ENCODE data around the gene TRAM2.

The TRAM2 gene

GRCh38 chr6:52550014-52550575 lies 26.8 kb downstream of the TRAM2 start:
- DNase-seq (ENCODE audit: low read depth): no peak
- H3K4me3 ChIP-seq (ENCODE audit: control insufficient read depth, low read depth, low read length): no peak overlapping the region
- TF ChIP-seq CTCF (conservative IDR thresholded peaks at IDR 0.05; ENCODE audit: control insufficient read depth, insufficient read depth, low read depth, low read length): no peak

GRCh38 chr6:52549428-52549827 lies 27.4 kb downstream of the TRAM2 start:
- no peak for TF ChIP-seq CTCF (conservative IDR thresholded peaks at IDR 0.05; ENCODE audit: control insufficient read depth, insufficient read depth, low read depth, low read length)
- no peak for DNase-seq (ENCODE audit: low read depth)
- no peak overlapping the region for H3K4me3 ChIP-seq (ENCODE audit: control insufficient read depth, low read depth, low read length)

GRCh38 chr6:52548999-52549398 lies 27.9 kb downstream of the TRAM2 start:
- TF ChIP-seq CTCF (conservative IDR thresholded peaks at IDR 0.05; ENCODE audit: control insufficient read depth, insufficient read depth, low read depth, low read length): no peak
- no peak overlapping the region for H3K4me3 ChIP-seq (ENCODE audit: control insufficient read depth, low read depth, low read length)
- no peak for DNase-seq (ENCODE audit: low read depth)

GRCh38 chr6:52548353-52548713 lies 28.5 kb downstream of the TRAM2 start:
- DNase-seq (ENCODE audit: low read depth): peak; percentile 61
- no peak overlapping the region for H3K4me3 ChIP-seq (ENCODE audit: control insufficient read depth, low read depth, low read length)
- TF ChIP-seq CTCF (conservative IDR thresholded peaks at IDR 0.05; ENCODE audit: control insufficient read depth, insufficient read depth, low read depth, low read length): no peak

- no peak for TF ChIP-seq CTCF (conservative IDR thresholded peaks at IDR 0.05; ENCODE audit: control insufficient read depth, insufficient read depth, low read depth, low read length)
- peak; percentile 66 for DNase-seq (ENCODE audit: low read depth)
- no peak overlapping the region for H3K4me3 ChIP-seq (ENCODE audit: control insufficient read depth, low read depth, low read length)
These were observed 29.1 kb downstream of the TRAM2 start for GRCh38 chr6:52547647-52548352.

GRCh38 chr6:52546678-52547077 lies 30.2 kb downstream of the TRAM2 start:
- no peak for TF ChIP-seq CTCF (conservative IDR thresholded peaks at IDR 0.05; ENCODE audit: control insufficient read depth, insufficient read depth, low read depth, low read length)
- no peak overlapping the region for H3K4me3 ChIP-seq (ENCODE audit: control insufficient read depth, low read depth, low read length)
- DNase-seq (ENCODE audit: low read depth): no peak

Measured in fibroblast of mammary gland (primary cell).